ENCODE results near the gene RACGAP1. TPM values are rescaled to one million over a fixed set of nuclear protein-coding genes. Genes with fewer than 3 reads are reported as not detected.

RACGAP1 gene
- total RNA-seq (2014; rRNA removed; shearing (Covaris generic)) (55.4 and 63.5 TPM in 2 replicates), polyA plus RNA-seq (2016; fragmentation: Nextera tagmentation; extraction: Ambion mirVana) (35.4 and 35.7 TPM in 2 replicates)

DNA sequence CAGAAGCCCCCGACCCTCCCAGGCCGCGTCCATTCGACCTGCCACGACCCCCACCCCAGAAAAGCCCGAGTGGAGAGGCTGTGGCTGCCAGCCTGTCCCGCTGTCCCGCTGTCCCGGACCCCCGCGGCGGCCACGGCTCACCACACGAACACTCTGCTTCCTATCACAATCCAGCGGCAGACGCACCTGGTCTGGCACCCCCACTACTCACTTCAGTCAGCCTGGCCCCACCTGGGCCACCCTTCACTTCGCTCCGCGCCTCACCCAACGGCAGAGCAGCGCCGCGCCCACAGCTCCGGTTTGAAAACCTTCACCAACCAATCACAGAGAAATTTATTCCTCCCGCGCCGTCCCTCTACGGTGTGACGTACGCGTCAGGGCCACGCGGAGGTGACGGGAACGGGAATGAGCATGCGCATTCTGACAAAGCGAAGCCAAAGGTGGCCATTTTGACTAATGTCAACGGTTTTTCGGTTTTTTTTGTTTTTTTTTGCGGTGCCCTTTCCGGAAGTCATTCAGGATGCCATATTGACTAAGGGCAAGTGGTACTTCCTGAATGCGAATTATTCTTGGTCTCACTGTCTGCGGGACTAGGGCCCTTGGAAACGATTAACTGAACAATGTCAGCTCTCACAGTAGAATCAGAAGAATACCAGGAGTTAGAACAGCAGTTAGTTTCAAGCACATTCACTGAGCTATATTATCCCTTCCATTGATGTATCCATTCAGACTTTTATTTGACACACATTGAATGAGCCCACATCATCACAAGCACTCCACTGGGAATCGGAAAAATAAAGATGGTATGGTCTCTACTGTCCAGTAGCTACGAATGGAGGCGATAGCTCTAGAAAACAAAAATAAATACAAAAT is at the start of gene RACGAP1:
Gene RACGAP1 (minus strand): TSS at position 308 of the 873 bp plus-strand sequence. CDS start 8,779 bp downstream, outside the sequence.
- Histone ChIP-seq H3K4me3 (peak within 1 kb of the TSS; percentile 86), H3F3A (ENCODE audit: insufficient read depth) (no peaks in the 10 kb centered on the region), H3K27me3 (replicated peaks; ENCODE audit: insufficient read depth) (no peaks in the 10 kb centered on the region), H2AFZ (peak within 1 kb of the TSS; percentile 99), H3K9me2 (ENCODE audit: insufficient read depth) (no peaks in the 10 kb centered on the region), H4K20me1 (ENCODE audit: insufficient read depth) (no peaks in the 10 kb centered on the region), H3K4me1 (ENCODE audit: insufficient read depth) (peaks cover 8% of the 10 kb centered on the region; the same call in 1 of the 2 replicates), H3K9ac (peak within 1 kb of the TSS; percentile 88), H3K36me3 (ENCODE audit: low read depth) (no peaks in the 10 kb centered on the region), H3K27ac (peak within 1 kb of the TSS; percentile 57), H3K4me2 (ENCODE audit: unreplicated experiment) (peak within 1 kb of the TSS; percentile 95), H3K9me3 (ENCODE audit: low read depth) (no peaks in the 10 kb centered on the region), H3K79me2 (ENCODE audit: insufficient read depth) (peaks cover 49% of the 10 kb centered on the region)
- peak; percentile 99 for DNase-seq
- TF ChIP-seq EZH2 (IDR thresholded peaks at IDR 0.05; ENCODE audit: insufficient read depth, poor library complexity, severe bottlenecking), result no peak
- no peak for TF ChIP-seq EZH2phosphoT487 (IDR thresholded peaks at IDR 0.05; ENCODE audit: insufficient read depth, low read depth)
- in situ Hi-C loops (cut with MboI), result no loop called here
- WGBS, 2 experiments (ENCODE audit: low coverage in 1 of 2, low lambda C conversion rate in 2 of 2, missing lambda C conversion rate in 2 of 2), result 4 to 6% methylated on average over 35 to 47 of the region's 47 CpGs

GRCh38 chr12:50073712-50074111 is 48.4 kb upstream of the RACGAP1 start:
- WGBS, 2 experiments (ENCODE audit: low coverage in 1 of 2, low lambda C conversion rate in 2 of 2, missing lambda C conversion rate in 2 of 2), result 71 to 77% methylated on average over 9 to 10 of the region's 10 CpGs
- no peak overlapping the region for H3K4me3 ChIP-seq
- H3K9me3 ChIP-seq (ENCODE audit: low read depth), result no peaks in the 10 kb centered on the region
- no peaks in the 10 kb centered on the region for H3F3A ChIP-seq (ENCODE audit: insufficient read depth)
- no peaks in the 10 kb centered on the region for H4K20me1 ChIP-seq (ENCODE audit: insufficient read depth)
- no peaks in the 10 kb centered on the region for H3K36me3 ChIP-seq (ENCODE audit: low read depth)
- H3K79me2 ChIP-seq (ENCODE audit: insufficient read depth), result no peaks in the 10 kb centered on the region
- no peaks in the 10 kb centered on the region for H3K27me3 ChIP-seq (replicated peaks; ENCODE audit: insufficient read depth)
- no peaks in the 10 kb centered on the region for H3K9me2 ChIP-seq (ENCODE audit: insufficient read depth)
- in situ Hi-C loops (cut with MboI), result loop anchor here (25.0 kb wide), 1 partner anchor 211 kb away; no protein-coding TSS in a partner anchor
- no peak overlapping the region for H3K27ac ChIP-seq
- H3K4me1 ChIP-seq (ENCODE audit: insufficient read depth), result no peaks in the 10 kb centered on the region
- DNase-seq, result no peak
- no peak overlapping the region for H3K4me2 ChIP-seq (ENCODE audit: unreplicated experiment)
- no peak for TF ChIP-seq EZH2 (IDR thresholded peaks at IDR 0.05; ENCODE audit: insufficient read depth, poor library complexity, severe bottlenecking)
- no peak for TF ChIP-seq EZH2phosphoT487 (IDR thresholded peaks at IDR 0.05; ENCODE audit: insufficient read depth, low read depth)
- no peak overlapping the region for H2AFZ ChIP-seq
- no peak overlapping the region for H3K9ac ChIP-seq

DNA sequence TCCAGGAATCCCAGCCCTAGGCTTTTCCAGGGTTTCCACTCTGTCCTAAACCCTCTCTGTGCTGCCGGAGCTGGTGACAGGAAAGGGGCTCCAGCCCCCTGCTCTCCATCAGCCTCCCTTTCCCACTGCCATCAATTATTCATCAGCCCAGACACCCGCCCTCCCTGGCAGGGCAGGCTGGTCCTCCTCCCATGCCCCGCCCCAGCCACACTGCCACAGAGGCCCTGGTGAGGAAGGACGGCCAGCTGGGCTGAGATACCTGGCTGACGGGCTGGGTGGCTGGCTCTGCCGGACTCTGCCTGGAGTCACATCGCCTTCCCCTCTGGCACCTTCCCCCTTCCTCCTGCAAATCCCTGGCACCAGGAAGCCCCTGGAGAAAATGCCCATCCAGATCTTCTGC is 47.9 kb upstream of the RACGAP1 start:
- Histone ChIP-seq H3K9me2 (ENCODE audit: insufficient read depth) (no peaks in the 10 kb centered on the region), H4K20me1 (ENCODE audit: insufficient read depth) (no peaks in the 10 kb centered on the region), H3K4me3 (no peak overlapping the region), H3K9ac (no peak overlapping the region), H3K79me2 (ENCODE audit: insufficient read depth) (no peaks in the 10 kb centered on the region), H3K27me3 (replicated peaks; ENCODE audit: insufficient read depth) (no peaks in the 10 kb centered on the region), H3K27ac (no peak overlapping the region), H3K4me2 (ENCODE audit: unreplicated experiment) (no peak overlapping the region), H3K36me3 (ENCODE audit: low read depth) (no peaks in the 10 kb centered on the region), H2AFZ (no peak overlapping the region), H3K9me3 (ENCODE audit: low read depth) (no peaks in the 10 kb centered on the region), H3F3A (ENCODE audit: insufficient read depth) (no peaks in the 10 kb centered on the region), H3K4me1 (ENCODE audit: insufficient read depth) (no peaks in the 10 kb centered on the region)
- 58 to 70% methylated on average over 6 to 7 of the region's 7 CpGs for WGBS, 2 experiments (ENCODE audit: low coverage in 1 of 2, low lambda C conversion rate in 2 of 2, missing lambda C conversion rate in 2 of 2)
- TF ChIP-seq EZH2phosphoT487 (IDR thresholded peaks at IDR 0.05; ENCODE audit: insufficient read depth, low read depth) (no peak), EZH2 (IDR thresholded peaks at IDR 0.05; ENCODE audit: insufficient read depth, poor library complexity, severe bottlenecking) (no peak)
- in situ Hi-C loops (cut with MboI), result loop anchor here (25.0 kb wide), 1 partner anchor 211 kb away; no protein-coding TSS in a partner anchor
- no peak for DNase-seq

DNA sequence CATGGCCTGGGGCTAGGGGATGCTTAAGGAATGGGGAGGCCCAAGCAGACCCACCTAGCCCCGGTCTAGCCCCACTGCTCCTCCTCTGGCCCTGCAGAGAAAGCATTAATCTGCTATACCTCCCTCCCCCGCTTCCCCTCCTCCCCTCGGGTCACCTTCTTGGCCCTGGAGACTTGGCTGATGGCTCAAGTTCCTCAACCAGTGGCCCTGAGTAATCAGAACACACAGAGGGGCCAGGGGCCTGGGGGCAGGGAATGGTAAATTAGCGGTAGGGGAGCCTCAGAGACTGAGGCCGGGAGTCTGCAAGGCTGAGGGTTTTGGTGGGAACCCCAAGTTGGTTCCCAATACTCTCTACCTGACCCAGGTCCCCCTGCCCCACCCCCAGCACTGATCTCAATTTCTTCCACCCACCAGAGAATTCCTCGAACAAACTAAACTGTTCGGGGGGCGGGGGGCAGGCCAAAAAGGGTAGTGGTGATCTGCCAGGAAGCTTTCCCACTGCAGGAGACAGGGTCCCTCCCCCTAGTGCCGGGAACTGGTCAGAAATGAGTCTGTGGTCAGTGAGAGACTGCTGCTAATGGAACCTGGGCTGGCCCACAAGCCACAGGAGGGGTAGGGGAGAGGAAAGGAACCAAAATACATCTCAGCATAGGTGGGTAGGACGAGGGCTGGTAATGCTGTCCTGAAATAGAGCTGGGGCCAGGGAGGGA is 47.1 kb upstream of the RACGAP1 start:
- Histone ChIP-seq H3K9me3 (ENCODE audit: low read depth) (no peaks in the 10 kb centered on the region), H3K27me3 (replicated peaks; ENCODE audit: insufficient read depth) (no peaks in the 10 kb centered on the region), H3K36me3 (ENCODE audit: low read depth) (no peaks in the 10 kb centered on the region), H3F3A (ENCODE audit: insufficient read depth) (no peaks in the 10 kb centered on the region), H3K9ac (no peak overlapping the region), H3K27ac (no peak overlapping the region), H2AFZ (no peak overlapping the region), H3K9me2 (ENCODE audit: insufficient read depth) (no peaks in the 10 kb centered on the region), H3K4me3 (no peak overlapping the region), H3K4me1 (ENCODE audit: insufficient read depth) (no peaks in the 10 kb centered on the region), H3K79me2 (ENCODE audit: insufficient read depth) (no peaks in the 10 kb centered on the region), H4K20me1 (ENCODE audit: insufficient read depth) (no peaks in the 10 kb centered on the region), H3K4me2 (ENCODE audit: unreplicated experiment) (no peak overlapping the region)
- in situ Hi-C loops (cut with MboI), result loop anchor here (25.0 kb wide), 1 partner anchor 210 kb away; no protein-coding TSS in a partner anchor
- no peak for TF ChIP-seq EZH2 (IDR thresholded peaks at IDR 0.05; ENCODE audit: insufficient read depth, poor library complexity, severe bottlenecking)
- TF ChIP-seq EZH2phosphoT487 (IDR thresholded peaks at IDR 0.05; ENCODE audit: insufficient read depth, low read depth), result no peak
- 70 to 78% methylated on average over 8 to 10 of the region's 10 CpGs for WGBS, 2 experiments (ENCODE audit: low coverage in 1 of 2, low lambda C conversion rate in 2 of 2, missing lambda C conversion rate in 2 of 2)
- DNase-seq, result no peak

Data from GM23248 (cell line).